ENCODE measurements around the gene LIF. TPM values are rescaled to one million over a fixed set of nuclear protein-coding genes. Genes with fewer than 3 reads are reported as not detected.
A peak's percentile ranks its signal among the peaks of the same experiment; 100 is the strongest.

The LIF gene
- total and polyA plus RNA-seq, 2 of the 4 experiments (the other 2 are of a cell fraction) = 130 to 214 TPM

GRCh38 chr22:30209642-30210041 lies 36.9 kb downstream of the LIF start:
- H3K56ac ChIP-seq (ENCODE audit: extremely low read depth, insufficient read depth, low read length) = peak overlapping the region; percentile 21; the same call in 1 of the 2 replicates
- in situ Hi-C loops (cut with MboI; ENCODE audit: low sequenced_read_pairs) = no loop called here
- no peaks in the 10 kb centered on the region for H4K20me1 ChIP-seq (ENCODE audit: insufficient read depth, low read length)
- peak overlapping the region; percentile 92 for H4K5ac ChIP-seq (ENCODE audit: low read depth, low read length)
- intact Hi-C loops (cut with micrococcal nuclease) = no loop called here
- peak overlapping the region; percentile 99 for H3K14ac ChIP-seq (replicated peaks; ENCODE audit: low read depth, low read length)
- POLR2A ChIA-PET (ENCODE audit: unreplicated experiment) = interaction anchor here (0.6 to 1.5 kb wide), 2 partner anchors 24 to 30 kb away, joined by 5 to 18 read pairs; no protein-coding TSS in a partner anchor
- no peak overlapping the region for H3K4me2 ChIP-seq (ENCODE audit: low read depth, low read length)
- no peak overlapping the region for H2AFZ ChIP-seq (replicated peaks; ENCODE audit: low read length, poor library complexity)
- H3K4me3 ChIP-seq (ENCODE audit: insufficient read depth, low read depth, low read length) = no peak overlapping the region
- H3K4me1 ChIP-seq (ENCODE audit: control insufficient read depth, insufficient read depth, low read length) = peaks cover 50% of the 10 kb centered on the region
- 89% methylated on average over 3 of the region's 6 CpGs; no CpG with 5 or more reads in 1 of the 2 experiments for WGBS, 2 experiments (ENCODE audit: extremely low coverage in 2 of 2, insufficient read length in 1 of 2)
- peak overlapping the region; percentile 98 for H3K18ac ChIP-seq (ENCODE audit: low read depth, low read length)
- CTCF ChIA-PET = no interaction called here
- peak overlapping the region; percentile 93 for H2BK5ac ChIP-seq (ENCODE audit: low read depth, low read length, poor library complexity, severe bottlenecking)
- H3K23ac ChIP-seq (ENCODE audit: low read depth, low read length) = peak overlapping the region; percentile 98; the same call in 1 of the 2 replicates
- H2BK120ac ChIP-seq (ENCODE audit: low read depth, low read length) = peak overlapping the region; percentile 100
- H3K36me3 ChIP-seq (ENCODE audit: control insufficient read depth, insufficient read depth, low read length) = no peaks in the 10 kb centered on the region
- H3K79me1 ChIP-seq (ENCODE audit: low read depth in 1 of 2, low read length in 2 of 2) = 0 out of 4 replicates have a peak, but pooled peaks cover 0 to 15% of the 10 kb centered on the region in 2 experiments
- no TSS peak for BruUV-seq (replicated peaks)
- H2AK5ac ChIP-seq (ENCODE audit: low read depth, low read length) = peak overlapping the region; percentile 100
- H4K8ac ChIP-seq (ENCODE audit: low read depth in 2 of 2, low read length in 2 of 2) = peak overlapping the region; percentile 97 to 99
- dilution Hi-C loops (cut with HindIII; ENCODE audit: low sequenced_read_pairs, unreplicated experiment) = no loop called here
- H3K9me1 ChIP-seq (ENCODE audit: insufficient read depth, low read length) = peaks cover 36% of the 10 kb centered on the region
- ATAC-seq (ENCODE audit: low read depth) (no peak), DNase-seq (no peak)
- no peaks in the 10 kb centered on the region for H3K9me3 ChIP-seq (ENCODE audit: control insufficient read depth, insufficient read depth, low read length)
- peak overlapping the region; percentile 96 for H2BK15ac ChIP-seq (ENCODE audit: low read depth, low read length)
- H3K27me3 ChIP-seq (ENCODE audit: control insufficient read depth, insufficient read depth, low read length) = no peaks in the 10 kb centered on the region
- peak overlapping the region; percentile 99 for H2BK20ac ChIP-seq (ENCODE audit: low read depth, low read length)
- H3K4ac ChIP-seq (ENCODE audit: low read depth, low read length) = peak overlapping the region; percentile 99
- H3K27ac ChIP-seq (ENCODE audit: insufficient read depth, low read length) = peak overlapping the region; percentile 94
- TF ChIP-seq BHLHE40 (IDR thresholded peaks at IDR 0.05; ENCODE audit: low read depth, low read length) = no peak
- peak overlapping the region; percentile 100 for H4K91ac ChIP-seq (ENCODE audit: insufficient read depth, low read depth, low read length)
- peak overlapping the region; percentile 73; the same call in 1 of the 2 replicates for H3K9ac ChIP-seq (ENCODE audit: low read depth, low read length)
- H2AK9ac ChIP-seq (replicated peaks; ENCODE audit: low read depth, low read length, poor library complexity) = peak overlapping the region; percentile 92
